CD4-positive, alpha-beta T cell treated with Interferon alpha-2 for 1 hour (primary cell): ENCODE measurements around the gene FAM149B1.

ENCODE experiments used
- DNase-seq, 2 donors: peaks; one replicate each; pipeline ENCODE4 v3.0.0-alpha.2; 2020 to 2022

Gene FAM149B1

GRCh38 chr10:73182568-73182967 lies 14.6 kb downstream of the FAM149B1 start:
- DNase-seq = no peak

- DNase-seq = no peak
These were observed 15.9 kb downstream of the FAM149B1 start for GRCh38 chr10:73183667-73184281.

DNA sequence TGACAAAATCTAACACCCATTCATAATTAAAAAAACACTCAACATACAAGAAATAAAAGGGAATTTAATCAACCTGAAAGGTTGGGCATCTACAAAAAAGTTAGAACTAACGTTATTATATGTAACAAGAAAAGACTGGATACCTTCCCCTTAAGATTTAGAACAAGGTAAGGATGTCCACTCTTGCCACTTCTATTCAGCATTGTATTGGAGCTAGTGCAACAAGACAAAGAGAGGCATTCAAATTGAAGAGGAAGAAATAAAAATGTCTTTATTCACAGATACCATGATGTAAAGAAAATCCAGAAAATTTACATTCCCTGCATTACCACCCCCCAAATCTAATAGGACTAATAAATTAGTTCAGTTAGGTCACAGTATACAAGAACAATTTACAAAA lies 18.3 kb downstream of the FAM149B1 start:
- DNase-seq = no peak

DNA sequence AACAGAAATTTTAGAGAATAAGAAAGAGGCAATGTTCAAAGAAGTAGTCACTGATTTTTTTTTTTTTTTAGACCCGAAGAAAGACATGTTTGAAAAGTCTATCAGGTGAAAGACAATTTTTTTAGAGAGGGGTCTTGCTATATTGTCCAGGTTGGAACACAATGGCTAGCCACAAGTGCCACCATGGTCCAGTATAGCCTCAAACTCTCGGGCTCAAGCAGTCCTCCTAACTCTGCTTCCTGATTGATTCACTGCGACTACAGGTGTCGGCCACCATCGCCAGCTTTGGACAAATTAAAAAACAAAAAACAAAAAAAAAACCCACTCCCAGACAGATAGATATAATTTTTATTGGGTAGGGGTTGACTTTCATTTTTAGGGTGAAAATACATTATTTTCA lies 22.3 kb downstream of the FAM149B1 start:
- no peak for DNase-seq

DNA sequence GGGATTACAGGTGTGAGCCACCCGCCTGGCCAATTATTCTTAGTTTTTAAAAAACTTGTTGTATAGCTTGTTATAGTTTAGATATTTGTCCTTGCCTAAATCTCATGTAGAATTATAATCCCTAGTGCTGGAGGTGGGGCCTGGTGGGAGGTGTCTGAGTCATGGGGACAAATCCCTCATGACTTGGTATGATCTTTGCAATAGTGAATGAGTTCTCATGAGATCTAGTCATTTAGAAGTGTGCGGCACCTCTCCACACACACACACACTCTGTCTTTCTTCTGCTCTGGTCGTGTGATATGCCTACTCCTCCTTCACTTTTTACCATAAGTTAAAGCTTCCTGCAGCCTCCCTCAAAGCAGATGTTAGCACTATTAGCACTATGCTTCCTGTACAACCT lies 37.2 kb downstream of the FAM149B1 start:
- no peak for DNase-seq

DNA sequence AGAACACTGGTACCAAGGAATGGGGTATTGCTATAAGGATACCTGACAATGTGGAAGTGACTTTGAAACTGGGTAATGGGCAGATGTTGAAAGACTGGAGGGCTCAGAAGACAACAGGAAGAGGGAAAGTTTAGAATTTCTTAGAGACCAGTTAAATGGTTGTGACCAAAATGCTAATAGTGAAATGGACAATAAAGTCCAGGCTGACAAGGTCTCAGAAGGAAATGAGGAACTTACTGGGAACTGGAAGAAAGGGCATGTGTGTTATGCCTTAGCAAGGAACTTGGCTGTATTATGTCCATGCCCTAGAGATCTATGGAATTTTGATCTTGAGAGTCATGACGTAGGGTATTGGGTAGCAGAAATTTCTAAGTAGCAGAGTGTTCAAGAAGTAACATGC lies 38.0 kb downstream of the FAM149B1 start:
- DNase-seq = no peak

- no peak for DNase-seq
These were observed 38.5 kb downstream of the FAM149B1 start for GRCh38 chr10:73206385-73206784.

- DNase-seq = no peak
These were observed 40.0 kb downstream of the FAM149B1 start for GRCh38 chr10:73207883-73208282.

DNA sequence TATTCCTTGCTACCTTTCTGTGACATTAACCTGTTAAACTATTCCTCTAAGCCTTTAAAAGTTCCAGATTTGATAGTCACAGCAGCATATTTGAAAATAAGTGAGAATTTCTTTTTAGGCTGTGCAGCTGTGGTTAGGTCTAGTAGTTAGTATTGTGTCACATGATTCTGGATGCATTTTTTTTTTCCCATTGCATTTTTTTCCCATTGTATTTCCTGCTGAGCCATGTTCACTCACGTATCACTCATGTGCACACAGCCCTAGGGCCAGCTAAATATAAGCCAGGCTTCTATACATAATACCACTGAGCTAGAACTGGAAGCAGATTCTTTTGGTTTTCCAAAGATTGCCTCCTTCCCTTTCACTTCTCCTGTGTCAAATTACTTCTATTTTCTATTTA lies 41.8 kb downstream of the FAM149B1 start:
- DNase-seq = no peak

DNA sequence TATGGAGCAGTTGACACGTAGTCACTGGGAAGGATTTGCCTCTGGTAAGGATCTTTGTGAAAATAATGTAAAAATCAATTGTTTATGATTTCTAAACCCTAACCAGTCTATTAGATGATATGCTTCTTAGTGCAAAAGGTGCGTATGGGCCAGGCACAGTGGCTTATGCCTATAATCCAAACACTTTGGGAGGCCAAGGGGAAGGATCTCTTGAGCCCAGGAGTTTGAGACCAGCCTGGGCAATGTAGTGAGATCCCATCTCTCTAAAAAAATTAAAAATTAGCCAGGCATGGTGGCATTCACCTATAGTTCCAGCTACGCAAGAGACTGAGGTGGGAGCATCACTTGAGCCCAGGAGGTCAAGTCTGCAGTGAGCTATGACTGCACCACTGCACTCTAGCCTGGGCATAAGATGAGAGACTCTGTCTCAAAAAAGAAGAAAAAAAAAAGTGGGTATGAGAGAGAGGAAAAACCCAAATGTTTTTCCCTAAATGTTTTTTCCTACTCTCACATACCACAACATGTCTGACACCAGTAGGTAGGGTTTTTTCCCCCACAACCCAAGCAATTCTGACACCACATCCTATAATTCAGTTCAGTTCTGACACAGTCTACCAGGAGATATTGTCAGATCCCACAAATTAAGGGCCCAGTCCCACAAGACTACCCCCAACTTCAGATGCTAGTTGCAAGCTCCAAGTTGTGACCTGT lies 42.6 kb downstream of the FAM149B1 start:
- DNase-seq = no peak

- no peak for DNase-seq
These were observed 43.3 kb downstream of the FAM149B1 start for GRCh38 chr10:73211106-73211811.

GRCh38 chr10:73215749-73216148 lies 47.8 kb downstream of the FAM149B1 start:
- no peak for DNase-seq

DNA sequence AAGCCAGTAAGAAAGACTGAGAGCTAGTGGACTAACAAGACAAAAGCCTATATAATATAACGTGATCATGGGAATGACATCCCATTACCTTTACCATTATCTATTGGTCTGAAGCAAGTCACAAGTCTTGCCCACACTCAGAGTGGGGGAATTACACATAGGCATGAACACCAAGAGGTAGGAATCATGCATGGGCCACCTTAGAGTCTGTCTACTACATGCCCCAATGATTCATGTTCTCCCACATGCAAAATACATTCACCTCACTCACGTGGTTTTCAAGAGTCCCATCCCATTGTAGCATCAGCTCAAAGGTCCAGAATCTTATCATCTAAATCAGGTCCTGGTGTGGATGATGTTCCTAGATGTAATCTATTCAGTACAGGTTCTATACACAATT lies 49.7 kb downstream of the FAM149B1 start:
- no peak for DNase-seq

GRCh38 chr10:73218431-73219191 lies 50.7 kb downstream of the FAM149B1 start:
- DNase-seq = peak in 1 of 2 donors; percentile 16

GRCh38 chr10:73219384-73219783 lies 51.5 kb downstream of the FAM149B1 start:
- DNase-seq = no peak

DNA sequence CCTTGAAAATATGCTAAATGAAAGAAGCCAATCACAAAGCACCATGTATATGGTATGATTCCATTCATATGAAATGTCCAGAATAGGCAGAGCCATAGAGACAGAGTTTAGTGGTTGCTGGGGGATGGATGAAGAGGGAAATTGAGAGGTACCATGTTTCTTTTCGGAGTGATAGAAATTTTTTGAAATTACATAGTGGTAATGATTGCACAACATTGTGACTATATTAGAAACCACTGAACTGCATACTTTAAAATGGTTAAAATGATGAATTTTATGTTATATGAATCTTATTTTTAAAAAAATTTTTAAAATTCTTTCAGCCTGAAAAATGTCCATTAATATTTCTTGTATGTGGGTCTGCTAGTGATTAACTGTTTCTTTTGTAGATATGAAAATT lies 53.1 kb downstream of the FAM149B1 start:
- DNase-seq = no peak

DNA sequence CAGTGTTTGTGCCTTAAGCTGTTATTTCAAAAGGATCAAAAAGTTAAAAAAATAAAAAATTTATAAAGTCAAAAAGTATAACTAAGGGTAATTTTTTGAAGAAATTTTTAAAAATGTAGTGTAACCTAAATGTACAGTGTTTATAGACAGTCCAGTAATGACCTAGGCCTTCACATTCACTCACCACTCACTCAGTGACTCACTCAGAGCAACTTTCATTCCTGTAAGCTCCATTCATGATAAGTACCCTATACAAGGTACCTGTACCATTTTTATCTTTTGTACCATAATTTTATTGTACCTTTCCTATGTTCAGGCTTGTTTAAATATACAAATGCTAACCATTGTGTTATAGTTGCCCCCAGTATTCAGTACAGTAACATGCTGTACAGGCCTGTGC lies 57.6 kb downstream of the FAM149B1 start:
- no peak for DNase-seq

DNA sequence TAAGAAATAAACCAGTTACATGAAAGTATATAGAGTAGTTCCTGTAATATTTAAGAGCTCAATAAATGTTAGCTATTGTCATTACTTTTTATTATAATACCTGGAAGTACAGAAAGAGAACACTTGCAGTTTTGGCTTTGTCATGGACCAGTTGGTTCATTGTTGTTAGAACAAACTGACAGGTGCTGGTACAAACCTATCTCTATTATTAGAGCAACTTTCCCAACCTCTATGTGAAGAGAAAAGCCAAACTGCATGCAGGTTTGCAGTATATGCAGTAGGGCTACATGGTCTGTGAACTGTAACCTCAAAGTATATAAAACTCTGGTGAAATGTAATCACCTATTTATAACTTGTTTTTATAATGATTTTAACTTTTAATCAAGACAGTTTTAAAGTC lies 58.7 kb downstream of the FAM149B1 start:
- no peak for DNase-seq

DNA sequence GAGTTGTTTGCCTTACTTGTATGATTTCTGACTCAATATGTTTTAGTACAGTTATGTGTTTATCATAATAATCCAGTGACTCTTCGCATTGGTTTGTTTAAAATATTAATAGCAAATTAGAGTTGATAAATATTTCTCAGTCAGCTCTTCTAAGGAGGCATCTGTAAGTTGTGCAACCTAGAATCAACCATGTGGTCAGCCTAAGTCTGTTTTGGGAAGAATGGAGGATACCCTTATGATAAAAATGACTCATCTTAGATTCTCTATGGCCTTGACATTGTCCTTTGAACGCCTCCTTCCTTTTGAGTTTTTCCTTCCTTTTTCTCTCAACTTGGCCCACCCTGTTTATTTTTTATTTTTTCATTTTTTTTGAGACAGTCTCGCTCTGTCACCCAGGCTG lies 60.3 kb downstream of the FAM149B1 start:
- no peak for DNase-seq

DNA sequence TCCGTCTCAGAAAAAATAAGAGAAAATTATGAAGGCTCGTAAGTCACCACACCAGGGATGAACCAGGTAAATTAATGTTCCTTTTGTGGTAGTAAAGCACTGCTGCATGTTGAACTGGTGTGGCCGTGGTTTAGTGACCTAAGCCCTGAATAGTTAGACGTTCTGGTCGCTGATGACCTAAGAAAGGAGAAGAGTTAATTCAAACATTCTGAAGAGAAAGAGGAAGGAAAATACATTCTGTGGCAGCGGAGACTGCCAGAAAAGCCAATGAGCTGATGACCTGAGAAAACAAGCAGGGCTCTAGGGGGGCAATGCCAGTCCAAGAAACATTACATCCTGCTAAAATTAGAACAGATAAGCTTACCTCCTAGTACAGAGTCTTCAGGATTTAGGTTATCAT lies 61.6 kb downstream of the FAM149B1 start:
- no peak for DNase-seq

DNA sequence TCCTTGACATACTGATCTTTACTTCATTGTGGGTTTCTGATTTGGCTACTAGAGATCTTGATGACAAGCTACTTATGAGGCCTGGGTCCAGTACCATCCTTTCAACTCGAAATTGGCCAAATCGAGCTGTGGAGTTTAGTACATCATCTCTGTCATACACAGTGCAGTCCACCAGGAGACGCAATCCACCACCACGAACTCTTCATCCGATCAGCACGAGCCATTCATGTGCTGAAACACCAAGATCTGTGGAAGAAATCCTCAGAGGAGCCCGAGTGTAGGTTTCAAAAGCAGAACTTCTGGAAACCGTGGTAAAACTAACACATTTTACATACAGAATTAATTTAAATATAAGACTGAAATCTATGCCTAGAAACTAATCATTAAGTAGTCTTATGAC lies 65.0 kb downstream of the FAM149B1 start:
- no peak for DNase-seq

DNA sequence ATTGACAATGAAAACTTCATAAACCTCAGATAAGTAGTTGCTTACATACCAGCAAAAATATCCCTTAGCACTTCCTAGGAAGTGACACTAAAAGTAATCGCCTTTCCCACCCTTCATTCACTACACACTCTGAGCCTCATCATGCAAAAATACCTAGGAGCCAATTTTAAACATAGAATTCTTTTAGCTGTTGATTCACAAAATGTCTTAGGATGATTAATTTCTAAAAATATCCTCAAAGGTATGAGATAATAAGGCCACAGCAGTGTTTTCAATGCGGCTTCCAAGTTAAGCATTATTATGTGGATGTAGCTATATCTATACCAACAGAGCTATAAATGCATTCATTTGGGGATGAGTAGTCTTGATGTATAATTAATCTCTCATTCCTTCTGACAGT lies 66.0 kb downstream of the FAM149B1 start:
- no peak for DNase-seq

DNA sequence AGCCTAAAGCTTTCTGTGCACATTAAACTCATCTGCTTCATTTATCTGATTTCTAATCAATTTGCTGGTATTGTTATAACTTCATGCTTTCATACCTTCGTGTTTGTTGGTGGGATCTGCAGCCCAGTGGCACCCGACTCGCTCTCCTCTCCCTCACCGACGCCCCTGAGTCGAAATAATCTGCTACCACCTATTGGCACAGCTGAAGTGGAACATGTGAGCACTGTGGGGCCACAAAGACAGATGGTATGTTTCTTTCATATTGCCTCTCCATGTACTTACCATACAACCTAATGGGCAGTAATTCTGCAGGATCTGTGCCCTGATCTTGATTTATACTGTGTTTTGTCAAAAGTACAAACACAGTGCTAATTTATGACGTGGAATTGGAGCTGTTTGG lies 66.8 kb downstream of the FAM149B1 start:
- DNase-seq = no peak
